Fibroblast of lung (primary cell): ENCODE results near the gene DTX3.

ENCODE experiments used
- EZH2 ChIP-seq: IDR thresholded peaks from 2 replicates; pipeline ENCODE4 v1.5.1; 2012; ENCODE audit warnings: low read length, control low read depth, mild to moderate bottlenecking; ENCODE audit errors: missing control alignments
- TF ChIP-seq, protein P1 (sequence below), 2 donors: IDR thresholded peaks in 1 of 2; conservative IDR thresholded peaks in 1 of 2; 1 replicate in 1 of 2; 2 replicates in 1 of 2; pipeline ENCODE4 v1.5.1; 2011 to 2012; ENCODE audit warnings: low read length in 2 of 2, control low read depth in 1 of 2, inconsistent platforms in 1 of 2, low read depth in 1 of 2, mild to moderate bottlenecking in 1 of 2

DNA sequence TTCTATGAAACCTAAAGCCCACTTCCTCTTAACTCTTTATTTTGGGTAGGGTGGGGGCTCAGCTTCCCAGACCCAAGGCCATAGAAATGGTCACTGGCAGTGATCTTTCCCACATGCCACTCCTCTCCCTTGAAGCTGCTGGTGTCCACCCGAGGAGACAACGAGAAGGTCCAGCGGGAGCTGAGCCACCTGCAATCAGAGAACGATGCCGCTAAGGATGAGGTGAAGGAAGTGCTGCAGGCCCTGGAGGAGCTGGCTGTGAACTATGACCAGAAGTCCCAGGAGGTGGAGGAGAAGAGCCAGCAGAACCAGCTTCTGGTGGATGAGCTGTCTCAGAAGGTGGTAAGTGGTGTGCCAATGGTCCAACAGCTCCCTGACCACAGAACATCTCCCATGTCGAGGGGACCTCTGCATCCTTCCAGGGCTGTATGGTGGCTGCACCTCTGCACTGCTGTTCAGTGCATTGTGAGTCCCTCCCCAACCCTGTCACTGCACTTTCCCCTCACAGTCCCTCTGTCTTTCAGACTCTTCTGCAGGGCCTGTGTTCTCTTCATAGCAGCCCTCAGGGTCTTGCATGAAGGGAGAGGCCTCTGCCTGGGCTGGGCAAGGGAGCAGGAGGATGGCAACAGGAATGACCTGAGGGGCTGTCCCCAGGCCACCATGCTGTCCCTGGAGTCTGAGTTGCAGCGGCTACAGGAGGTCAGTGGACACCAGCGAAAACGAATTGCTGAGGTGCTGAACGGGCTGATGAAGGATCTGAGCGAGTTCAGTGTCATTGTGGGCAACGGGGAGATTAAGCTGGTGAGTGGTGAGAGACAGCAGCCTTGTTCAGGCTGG, 32.5 kb upstream of the DTX3 start:
- TF ChIP-seq, protein P1, sequence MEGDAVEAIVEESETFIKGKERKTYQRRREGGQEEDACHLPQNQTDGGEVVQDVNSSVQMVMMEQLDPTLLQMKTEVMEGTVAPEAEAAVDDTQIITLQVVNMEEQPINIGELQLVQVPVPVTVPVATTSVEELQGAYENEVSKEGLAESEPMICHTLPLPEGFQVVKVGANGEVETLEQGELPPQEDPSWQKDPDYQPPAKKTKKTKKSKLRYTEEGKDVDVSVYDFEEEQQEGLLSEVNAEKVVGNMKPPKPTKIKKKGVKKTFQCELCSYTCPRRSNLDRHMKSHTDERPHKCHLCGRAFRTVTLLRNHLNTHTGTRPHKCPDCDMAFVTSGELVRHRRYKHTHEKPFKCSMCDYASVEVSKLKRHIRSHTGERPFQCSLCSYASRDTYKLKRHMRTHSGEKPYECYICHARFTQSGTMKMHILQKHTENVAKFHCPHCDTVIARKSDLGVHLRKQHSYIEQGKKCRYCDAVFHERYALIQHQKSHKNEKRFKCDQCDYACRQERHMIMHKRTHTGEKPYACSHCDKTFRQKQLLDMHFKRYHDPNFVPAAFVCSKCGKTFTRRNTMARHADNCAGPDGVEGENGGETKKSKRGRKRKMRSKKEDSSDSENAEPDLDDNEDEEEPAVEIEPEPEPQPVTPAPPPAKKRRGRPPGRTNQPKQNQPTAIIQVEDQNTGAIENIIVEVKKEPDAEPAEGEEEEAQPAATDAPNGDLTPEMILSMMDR (conservative IDR thresholded peaks at IDR 0.05 in 1 of 2, IDR thresholded peaks at IDR 0.05 in 1 of 2; ENCODE audit: low read depth in 1 of 2, low read length in 2 of 2) = no peak
- TF ChIP-seq EZH2 = no peak
